Measurements from ENCODE around the gene ZMYND11.
A peak's percentile ranks its signal among the peaks of the same experiment; 100 is the strongest.

ZMYND11 gene

GRCh38 chr10:135132-135600, at the start of gene ZMYND11:
Gene ZMYND11 (plus strand): TSS chr10:135455. CDS start chr10:180013, 44,558 bp downstream.
- H4K20me1 ChIP-seq (ENCODE audit: control insufficient read depth, insufficient read depth, low read depth, low read length), result no peaks in the 10 kb centered on the region
- peak within 1 kb of the TSS; percentile 56 for H3K4me3 ChIP-seq (ENCODE audit: low read length)
- no peaks in the 10 kb centered on the region for H3K79me2 ChIP-seq (ENCODE audit: control insufficient read depth, low read length)
- no peak within 1 kb of the TSS for H3K27ac ChIP-seq (ENCODE audit: low read depth, low read length)
- no peak for TF ChIP-seq EZH2phosphoT487 (IDR thresholded peaks at IDR 0.05; ENCODE audit: borderline replicate concordance, low read length)
- TF ChIP-seq CTCF (IDR thresholded peaks at IDR 0.05; ENCODE audit: low read depth, low read length, poor library complexity, severe bottlenecking), result no peak
- peak within 1 kb of the TSS; percentile 69 for H3K4me2 ChIP-seq (ENCODE audit: low read length)
- no peaks in the 10 kb centered on the region for H3K36me3 ChIP-seq (ENCODE audit: control insufficient read depth, low read length)
- no peaks in the 10 kb centered on the region for H3F3A ChIP-seq (ENCODE audit: control insufficient read depth, insufficient read depth)
- peaks cover 7% of the 10 kb centered on the region for H3K4me1 ChIP-seq (ENCODE audit: control insufficient read depth, low read length)
- H3K27me3 ChIP-seq (ENCODE audit: control insufficient read depth, low read length), result peaks cover 70% of the 10 kb centered on the region
- H3K9me2 ChIP-seq (replicated peaks; ENCODE audit: control insufficient read depth, low read length), result no peaks in the 10 kb centered on the region
- 0 out of 2 replicates have a peak, but pooled peaks cover 4% of the 10 kb centered on the region for H3K9me3 ChIP-seq (ENCODE audit: control insufficient read depth, insufficient read depth, low read length)

- Histone ChIP-seq H3K36me3 (ENCODE audit: control insufficient read depth, low read length) (no peaks in the 10 kb centered on the region), H3K27ac (ENCODE audit: low read depth, low read length) (no peak overlapping the region), H3K27me3 (ENCODE audit: control insufficient read depth, low read length) (peaks cover 5% of the 10 kb centered on the region; the same call in 1 of the 2 replicates), H3F3A (ENCODE audit: control insufficient read depth, insufficient read depth) (no peaks in the 10 kb centered on the region), H3K9me3 (ENCODE audit: control insufficient read depth, insufficient read depth, low read length) (no peaks in the 10 kb centered on the region), H3K4me1 (ENCODE audit: control insufficient read depth, low read length) (no peaks in the 10 kb centered on the region), H3K4me3 (ENCODE audit: low read length) (no peak overlapping the region), H3K9me2 (replicated peaks; ENCODE audit: control insufficient read depth, low read length) (no peaks in the 10 kb centered on the region), H4K20me1 (ENCODE audit: control insufficient read depth, insufficient read depth, low read depth, low read length) (no peaks in the 10 kb centered on the region), H3K4me2 (ENCODE audit: low read length) (no peak overlapping the region), H3K79me2 (ENCODE audit: control insufficient read depth, low read length) (no peaks in the 10 kb centered on the region)
- TF ChIP-seq CTCF (IDR thresholded peaks at IDR 0.05; ENCODE audit: low read depth, low read length, poor library complexity, severe bottlenecking) (no peak), EZH2phosphoT487 (IDR thresholded peaks at IDR 0.05; ENCODE audit: borderline replicate concordance, low read length) (no peak)
Observed at GRCh38 chr10:86031-86430, 49.2 kb upstream of the ZMYND11 start.

- Histone ChIP-seq H3K27ac (ENCODE audit: low read depth, low read length) (no peak overlapping the region), H4K20me1 (ENCODE audit: control insufficient read depth, insufficient read depth, low read depth, low read length) (no peaks in the 10 kb centered on the region), H3K79me2 (ENCODE audit: control insufficient read depth, low read length) (no peaks in the 10 kb centered on the region), H3K4me2 (ENCODE audit: low read length) (no peak overlapping the region), H3K4me3 (ENCODE audit: low read length) (no peak overlapping the region), H3K4me1 (ENCODE audit: control insufficient read depth, low read length) (no peaks in the 10 kb centered on the region), H3F3A (ENCODE audit: control insufficient read depth, insufficient read depth) (no peaks in the 10 kb centered on the region), H3K36me3 (ENCODE audit: control insufficient read depth, low read length) (no peaks in the 10 kb centered on the region), H3K27me3 (ENCODE audit: control insufficient read depth, low read length) (peaks cover 5% of the 10 kb centered on the region; the same call in 1 of the 2 replicates), H3K9me3 (ENCODE audit: control insufficient read depth, insufficient read depth, low read length) (no peaks in the 10 kb centered on the region), H3K9me2 (replicated peaks; ENCODE audit: control insufficient read depth, low read length) (no peaks in the 10 kb centered on the region)
- TF ChIP-seq CTCF (IDR thresholded peaks at IDR 0.05; ENCODE audit: low read depth, low read length, poor library complexity, severe bottlenecking) (no peak), EZH2phosphoT487 (IDR thresholded peaks at IDR 0.05; ENCODE audit: borderline replicate concordance, low read length) (no peak)
Observed at GRCh38 chr10:87177-88080, 47.8 kb upstream of the ZMYND11 start.
